NB4 (cell line): Measurements from ENCODE around the gene PIAS1.

Experiments
- CTCF ChIP-seq: IDR thresholded peaks from one replicate; pipeline ENCODE4 v1.5.1; 2012; ENCODE audit warnings: low read depth, low read length
- POLR2A ChIP-seq: IDR thresholded peaks from 2 replicates; pipeline ENCODE4 v1.6.1; 2011; ENCODE audit warnings: mild to moderate bottlenecking; ENCODE audit not compliant: insufficient read length; ENCODE audit errors: extremely low read depth

GRCh38 chr15:68177742-68178141 lies 123.6 kb downstream of the PIAS1 start:
- TF ChIP-seq POLR2A = no peak
- TF ChIP-seq CTCF = no peak
